AG08396 (cell line): Measurements from ENCODE around the gene PPP3CA.
"Not testable (repeated sequence)": the region's sequence is repeated elsewhere in the genome, so short reads cannot be mapped to it uniquely, and the experiment has no call there.

Source experiments
- DNase-seq: peaks from one replicate; pipeline ENCODE4 v3.0.0; 2012; ENCODE audit warnings: low spot score, mixed read lengths

PPP3CA gene

DNA sequence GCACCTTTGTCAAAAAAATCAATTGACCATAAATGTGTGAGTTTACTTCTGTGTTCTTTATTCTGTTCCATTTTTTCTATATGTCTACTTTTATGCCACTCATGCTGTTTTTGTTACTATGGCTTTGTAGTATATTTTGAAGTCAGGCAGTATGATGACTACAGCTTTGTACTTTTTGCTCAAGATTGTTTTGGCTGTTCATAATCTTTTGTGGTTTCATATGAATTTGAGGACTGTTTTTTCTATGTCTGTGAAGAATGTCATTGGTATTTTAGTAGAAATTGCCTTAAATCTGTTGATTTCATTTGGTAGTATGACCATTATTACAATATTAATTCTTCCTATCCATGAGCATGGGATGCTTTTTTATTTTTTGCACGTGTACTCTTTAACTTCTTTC is 346.8 kb downstream of the PPP3CA start:
- no peak for DNase-seq

DNA sequence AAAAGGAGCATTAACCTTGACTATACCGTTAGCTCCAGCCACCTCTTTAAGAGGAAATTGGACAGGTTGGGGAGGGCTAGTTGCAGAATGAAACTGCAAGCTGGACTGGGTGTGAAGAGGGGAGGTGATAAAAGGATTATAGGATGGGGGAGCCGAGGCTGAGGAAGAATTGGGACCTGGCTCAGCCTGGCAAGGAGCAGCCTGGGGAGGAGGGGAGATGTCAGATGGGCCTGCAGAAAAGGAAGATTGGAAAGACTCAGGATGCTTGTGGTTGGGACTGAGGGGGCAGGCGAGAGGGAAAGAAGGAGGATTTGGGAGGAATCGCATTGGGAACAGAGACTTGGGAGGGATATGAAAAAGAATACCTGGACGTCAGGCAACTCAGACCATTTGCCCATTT is 351.7 kb downstream of the PPP3CA start:
- DNase-seq: no peak

DNA sequence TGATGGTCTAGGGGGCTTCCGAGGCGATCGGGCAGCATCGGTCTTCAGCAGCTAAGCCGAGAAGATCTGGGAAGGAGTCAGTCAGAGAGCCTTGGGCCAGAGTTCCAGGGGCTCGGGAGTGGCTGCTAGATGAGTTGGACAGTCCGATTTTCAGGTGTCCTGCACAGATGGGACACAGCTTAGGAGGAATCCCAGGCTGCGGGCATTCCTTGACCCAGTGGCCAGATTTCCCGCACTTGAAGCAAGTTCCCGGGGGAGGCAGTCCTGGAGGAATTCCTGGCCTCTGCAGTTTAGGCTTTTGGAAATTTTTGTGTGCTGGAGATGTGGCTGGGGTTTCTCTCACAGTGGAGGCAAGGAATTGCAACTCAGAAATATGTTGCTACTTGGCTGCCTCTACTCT is 352.3 kb downstream of the PPP3CA start:
- not testable (repeated sequence) for DNase-seq

DNA sequence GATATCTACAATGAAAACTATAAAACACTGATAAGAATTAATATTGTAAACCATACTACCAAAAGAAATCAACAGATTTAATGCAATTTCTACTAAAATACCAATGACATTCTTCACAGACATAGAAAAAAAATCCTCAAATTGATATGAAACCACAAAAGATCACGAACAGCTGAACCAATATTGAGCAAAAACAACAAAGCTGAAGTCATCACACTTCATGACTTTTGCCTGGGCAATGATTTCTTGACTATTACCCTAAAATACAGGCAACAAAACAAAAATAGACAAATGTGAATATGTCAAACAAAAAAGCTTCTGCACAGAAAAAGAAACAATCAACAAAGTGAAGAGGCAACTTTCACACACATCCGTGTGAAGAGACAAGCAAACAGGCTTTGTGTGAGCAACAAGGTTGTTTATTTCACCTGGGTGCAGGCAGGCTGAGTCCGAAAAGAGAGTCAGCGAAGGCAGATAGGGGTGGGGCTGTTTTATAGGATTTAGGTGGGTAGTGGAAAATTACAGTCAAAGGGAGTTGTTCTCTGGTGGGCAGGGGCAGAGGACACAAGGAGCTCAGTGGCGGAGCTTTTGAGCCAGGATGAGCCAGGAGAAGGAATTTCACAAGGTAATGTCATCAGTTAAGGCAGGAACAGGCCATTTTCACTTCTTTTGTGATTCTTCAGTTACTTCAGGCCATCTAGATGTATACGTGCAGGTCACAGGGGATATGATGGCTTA is 355.8 kb downstream of the PPP3CA start:
- not testable (repeated sequence) for DNase-seq

DNA sequence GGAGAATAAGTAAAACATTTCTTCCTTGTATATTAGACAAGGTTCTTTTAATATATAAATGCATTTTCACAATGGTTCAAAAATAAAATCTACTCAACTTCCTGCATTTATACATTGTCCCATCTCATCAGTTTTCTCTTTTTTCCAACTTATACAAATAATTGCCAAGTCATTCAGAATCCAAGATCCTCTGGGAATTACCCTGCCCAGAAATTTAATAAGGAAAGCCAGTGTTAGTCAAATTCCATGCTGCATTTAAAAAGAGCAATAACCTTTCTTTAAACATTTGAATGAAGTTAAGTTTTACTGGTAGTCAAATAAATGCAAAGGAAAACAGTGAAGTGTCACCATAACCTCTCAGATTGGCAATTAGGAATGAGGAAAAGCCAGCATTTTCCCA is 357.9 kb downstream of the PPP3CA start:
- DNase-seq: no peak

DNA sequence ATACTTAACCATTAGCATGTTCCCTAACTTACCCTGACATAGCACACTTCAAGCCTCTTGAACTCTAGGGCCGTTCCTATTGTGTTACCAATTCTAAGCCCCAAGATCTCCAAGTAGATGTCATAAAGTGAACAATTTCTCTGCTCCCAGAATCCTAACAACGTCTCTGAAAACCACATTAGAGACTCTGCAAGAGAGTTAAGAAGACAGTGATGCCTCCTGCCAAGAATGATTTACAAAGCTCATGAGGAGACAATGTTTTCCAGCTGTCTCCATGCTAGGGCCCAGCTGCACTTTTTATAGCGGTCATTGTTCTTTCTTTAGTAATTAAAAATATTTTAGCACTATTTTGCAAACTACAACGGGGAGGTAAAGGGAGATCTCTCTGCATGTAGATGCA is 358.4 kb downstream of the PPP3CA start:
- DNase-seq: no peak

DNA sequence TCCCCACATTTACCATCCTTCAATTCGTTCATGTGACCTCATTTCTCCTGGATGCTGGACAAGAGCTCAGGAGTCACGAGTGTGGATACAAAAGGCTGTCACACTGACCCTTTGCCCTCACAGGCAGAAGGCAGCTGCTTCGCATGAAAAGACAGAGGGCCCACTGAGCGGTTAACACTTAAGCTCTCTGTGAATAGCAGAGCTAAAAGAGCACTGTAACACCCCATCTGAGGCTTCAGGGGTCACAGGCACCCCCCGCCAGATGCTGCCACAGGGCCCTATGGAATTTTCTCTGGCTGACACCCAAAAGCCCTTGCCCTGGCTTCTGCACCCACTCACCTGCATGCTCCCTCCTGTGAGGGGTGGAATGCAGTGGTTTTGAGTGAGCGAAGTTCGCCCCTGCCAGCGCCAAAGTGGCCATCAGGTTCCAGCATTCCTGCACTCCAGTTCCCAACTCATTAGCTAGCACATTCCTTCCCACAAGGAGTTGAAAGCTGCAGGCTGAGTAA is 360.9 kb downstream of the PPP3CA start:
- DNase-seq: no peak

DNA sequence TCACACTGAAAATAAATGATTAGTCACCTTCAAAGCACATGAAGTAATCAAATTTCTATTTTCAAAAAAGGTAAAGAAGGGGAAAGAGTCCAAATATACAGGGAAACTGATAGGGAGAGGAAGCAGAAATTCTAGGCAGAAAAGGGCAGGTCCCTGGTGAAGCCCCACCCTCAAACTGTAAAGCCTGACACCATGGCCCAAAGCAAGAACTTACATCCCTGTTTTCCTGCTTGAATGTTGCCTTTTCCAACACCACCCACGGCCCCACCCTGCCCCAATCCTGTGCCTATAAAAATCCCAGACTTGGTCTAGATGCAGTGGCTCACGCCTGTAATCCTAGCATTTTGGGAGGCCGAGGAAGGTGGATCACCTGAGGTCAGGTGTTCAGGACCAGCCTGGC is 361.8 kb downstream of the PPP3CA start:
- no peak for DNase-seq

DNA sequence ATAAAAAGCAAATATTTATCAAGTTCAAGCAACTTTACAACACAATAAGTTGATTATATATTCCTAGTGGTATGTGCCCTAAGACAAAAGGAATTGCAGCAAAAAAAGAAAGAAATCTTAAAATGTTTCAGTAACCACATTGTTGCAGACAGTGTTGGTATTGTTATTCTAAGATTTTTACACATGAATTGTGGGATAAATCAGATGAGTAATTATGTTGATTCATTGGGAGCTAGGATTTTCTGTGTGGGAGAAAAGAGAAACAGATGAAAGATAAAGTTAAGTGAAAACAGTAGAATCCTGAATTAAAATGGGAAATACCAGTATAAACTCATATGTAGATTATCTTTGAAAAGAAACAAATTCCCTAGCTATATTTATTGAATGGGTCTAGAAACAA is 362.4 kb downstream of the PPP3CA start:
- DNase-seq: peak; percentile 7

DNA sequence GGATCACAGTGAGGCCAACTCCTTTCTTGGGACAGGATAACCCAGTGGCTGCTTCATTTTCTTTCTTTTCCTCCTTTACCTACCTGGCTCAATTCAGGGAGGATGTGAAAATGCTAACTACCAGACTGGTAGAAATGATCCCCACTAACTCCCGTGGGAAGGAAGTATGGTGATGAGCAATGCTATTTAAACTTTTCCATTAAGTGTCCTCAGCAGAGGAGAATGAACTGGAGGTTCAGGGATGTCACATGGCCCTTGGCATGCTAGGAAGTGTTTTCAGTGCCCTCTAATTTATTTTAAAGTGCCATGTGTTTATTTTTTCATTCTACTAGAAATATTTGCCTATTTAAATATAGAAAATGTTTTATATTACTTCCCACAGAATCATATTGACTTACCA is 363.9 kb downstream of the PPP3CA start:
- DNase-seq: no peak

DNA sequence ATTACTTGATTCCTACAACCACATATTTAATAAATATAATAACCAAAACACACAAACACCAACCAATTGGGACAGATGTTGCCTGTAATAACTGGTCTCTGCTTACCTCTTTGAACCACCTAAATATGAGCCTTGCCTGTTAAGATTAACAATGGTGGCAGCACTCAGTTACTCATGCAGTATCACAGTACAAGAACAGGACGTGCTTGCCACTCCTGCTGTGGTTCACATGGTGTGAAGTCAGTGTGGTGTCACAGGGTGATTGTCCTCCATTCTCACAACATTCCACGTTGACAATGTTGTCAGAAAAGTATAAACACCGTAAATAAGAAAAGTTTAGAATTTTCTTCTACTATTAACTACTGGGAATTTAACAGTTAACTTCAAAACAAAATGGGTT is 365.0 kb downstream of the PPP3CA start:
- no peak for DNase-seq

DNA sequence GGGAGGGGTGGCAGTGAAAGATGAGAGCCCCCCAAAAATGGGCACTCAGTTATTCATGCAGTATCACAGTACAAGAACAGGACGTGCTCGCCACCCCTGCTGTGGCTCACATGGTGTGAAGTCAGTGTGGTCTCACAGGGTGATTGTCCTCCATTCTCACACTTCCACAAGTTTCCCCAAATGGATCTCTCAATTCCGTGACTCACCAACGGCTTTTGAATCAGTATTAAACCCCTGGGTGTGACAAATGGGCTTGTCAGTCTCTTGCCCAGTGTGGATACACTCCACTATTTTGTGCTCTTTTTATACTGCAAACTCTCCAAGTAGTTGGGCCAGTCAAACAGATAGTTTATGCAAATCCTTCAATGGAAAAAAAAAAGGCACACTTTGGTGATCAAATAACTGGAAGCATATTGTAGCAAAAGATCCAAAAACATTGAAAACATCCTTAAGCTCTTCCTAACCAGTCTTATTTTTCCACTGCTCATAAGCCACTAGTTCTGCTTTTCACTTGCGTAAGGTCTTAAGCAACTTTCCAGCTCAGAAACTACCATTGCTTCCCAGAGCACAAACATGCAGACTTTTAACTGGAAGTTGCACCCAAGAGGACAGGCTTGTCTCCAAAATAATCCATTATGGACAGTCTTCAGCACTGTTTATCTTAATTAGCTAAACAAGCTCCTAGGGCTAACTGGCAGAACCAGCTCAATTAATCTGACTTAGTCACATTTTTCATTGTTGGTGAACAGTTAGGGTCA is 365.7 kb downstream of the PPP3CA start:
- DNase-seq: no peak

DNA sequence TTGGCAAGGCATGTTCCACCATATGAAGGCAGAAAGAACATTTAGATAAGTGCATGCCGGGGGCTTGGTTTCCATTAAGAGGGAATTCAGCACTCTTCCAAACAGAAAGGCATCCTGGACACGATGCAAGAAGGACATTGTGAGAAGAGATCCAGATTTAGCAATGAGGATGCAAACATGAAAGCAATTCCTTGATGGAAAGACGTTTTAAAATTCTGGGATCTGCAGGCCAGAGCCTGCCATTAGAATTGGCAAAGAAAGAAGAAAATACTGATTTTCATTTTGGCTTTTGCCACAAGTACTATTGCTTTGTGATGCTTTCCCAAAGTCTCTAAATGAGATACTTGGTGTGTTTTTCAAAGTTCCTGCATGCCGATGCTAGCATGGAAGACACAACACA is 367.6 kb downstream of the PPP3CA start:
- no peak for DNase-seq

DNA sequence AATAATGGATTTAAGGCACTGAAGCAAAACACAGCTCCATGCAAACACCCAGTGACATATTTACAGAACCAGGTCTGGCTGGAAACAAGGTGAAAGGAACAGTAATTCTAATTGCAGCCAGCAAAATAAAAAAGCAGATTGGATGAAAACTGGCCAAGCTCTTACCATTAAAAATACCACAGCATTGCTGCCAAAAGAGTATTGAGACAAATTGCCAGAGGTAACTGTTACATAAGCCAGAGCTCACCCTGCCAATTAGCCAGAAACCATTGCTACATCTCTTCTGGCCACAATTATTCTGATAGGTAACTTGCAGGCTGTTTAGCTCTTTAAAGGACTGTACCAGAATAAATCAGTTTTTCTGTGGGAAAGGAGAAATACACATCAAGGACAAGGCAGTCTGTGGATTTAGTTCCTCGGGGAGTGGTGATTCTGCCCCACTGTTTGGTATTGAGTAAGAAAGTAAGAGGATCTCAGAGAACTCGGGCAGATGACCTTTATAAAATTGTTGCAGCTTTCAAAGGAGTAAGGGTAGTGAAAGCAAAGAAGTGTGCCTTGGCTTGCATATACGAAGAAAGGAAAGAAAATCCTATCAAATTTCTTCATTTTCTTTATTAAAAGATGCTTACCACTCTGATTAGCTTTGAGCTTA is 369.5 kb downstream of the PPP3CA start:
- DNase-seq: no peak

DNA sequence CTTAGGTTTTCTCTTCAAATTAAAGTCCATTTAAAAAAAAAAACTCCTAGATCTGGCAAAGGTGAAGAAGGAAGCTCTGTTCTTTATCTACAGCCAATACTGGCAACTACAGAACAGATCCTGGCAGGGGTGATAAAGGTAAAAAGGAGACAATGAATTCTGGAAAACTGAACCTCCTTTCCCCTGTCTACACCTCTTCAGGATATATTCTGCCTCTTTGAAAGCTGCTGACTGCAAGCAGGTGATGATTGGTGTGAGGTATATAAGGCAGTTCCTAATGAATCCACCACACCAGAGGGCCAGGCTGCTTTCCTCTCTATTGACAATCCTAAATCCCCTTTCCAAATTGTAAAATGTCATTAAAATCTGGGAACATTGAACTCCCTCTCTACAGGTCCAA is 370.1 kb downstream of the PPP3CA start:
- no peak for DNase-seq
